Ishikawa (cell line): ENCODE results near the gene PLPP1.

Experiments
- CEBPB ChIP-seq: IDR thresholded peaks from 2 replicates; pipeline ENCODE4 v1.6.1; 2012
- CREB1 ChIP-seq: IDR thresholded peaks from 2 replicates; pipeline ENCODE4 v1.6.1; 2012; ENCODE audit warnings: low read depth
- EGR1 ChIP-seq: IDR thresholded peaks from 2 replicates; pipeline ENCODE4 v1.6.1; 2012
- EP300 ChIP-seq: IDR thresholded peaks from 2 replicates; pipeline ENCODE4 v1.6.1; 2012; ENCODE audit warnings: borderline replicate concordance
- FOXM1 ChIP-seq: IDR thresholded peaks from 2 replicates; pipeline ENCODE4 v1.6.1; 2012; ENCODE audit warnings: low read depth, borderline replicate concordance
- MAX ChIP-seq: IDR thresholded peaks from 2 replicates; pipeline ENCODE4 v1.6.1; 2012
- NFIC ChIP-seq: IDR thresholded peaks from 2 replicates; pipeline ENCODE4 v1.6.1; 2012
- RAD21 ChIP-seq: IDR thresholded peaks from 2 replicates; pipeline ENCODE4 v1.6.1; 2012; ENCODE audit warnings: low read depth
- REST ChIP-seq: IDR thresholded peaks from 2 replicates; pipeline ENCODE4 v1.6.1; 2012; ENCODE audit warnings: low read depth, mild to moderate bottlenecking
- TAF1 ChIP-seq: IDR thresholded peaks from 2 replicates; pipeline ENCODE4 v1.6.1; 2012; ENCODE audit warnings: low read depth, mild to moderate bottlenecking
- TCF12 ChIP-seq: IDR thresholded peaks from 2 replicates; pipeline ENCODE4 v1.6.1; 2012; ENCODE audit warnings: low read depth
- TEAD4 ChIP-seq: IDR thresholded peaks from 2 replicates; pipeline ENCODE4 v1.6.1; 2012
- USF1 ChIP-seq: IDR thresholded peaks from 2 replicates; pipeline ENCODE4 v1.6.1; 2012
- YY1 ChIP-seq: IDR thresholded peaks from 2 replicates; pipeline ENCODE4 v1.6.1; 2012; ENCODE audit warnings: low read depth
- ZBTB7A ChIP-seq: IDR thresholded peaks from 2 replicates; pipeline ENCODE4 v1.6.1; 2012; ENCODE audit warnings: low read depth

PLPP1 gene

GRCh38 chr5:55426455-55426854, 108.3 kb downstream of the PLPP1 start:
- TF ChIP-seq ZBTB7A = no peak
- no peak for TF ChIP-seq FOXM1
- TF ChIP-seq RAD21 = no peak
- no peak for TF ChIP-seq EGR1
- TF ChIP-seq REST = no peak
- TF ChIP-seq USF1 = no peak
- no peak for TF ChIP-seq NFIC
- no peak for TF ChIP-seq CREB1
- no peak for TF ChIP-seq MAX
- no peak for TF ChIP-seq CEBPB
- TF ChIP-seq TEAD4 = no peak
- TF ChIP-seq TAF1 = no peak
- TF ChIP-seq TCF12 = no peak
- no peak for TF ChIP-seq EP300

GRCh38 chr5:55421074-55421529, 113.7 kb downstream of the PLPP1 start:
- TF ChIP-seq TEAD4 (no peak), USF1 (no peak), RAD21 (no peak), TCF12 (no peak), TAF1 (no peak)

- TF ChIP-seq TCF12 (no peak), EGR1 (no peak), NFIC (no peak), REST (no peak), FOXM1 (no peak), YY1 (no peak), CEBPB (no peak), RAD21 (no peak), ZBTB7A (no peak), MAX (no peak), USF1 (no peak), TEAD4 (no peak), EP300 (no peak)
These were observed 115.5 kb downstream of the PLPP1 start for GRCh38 chr5:55418994-55419968.

GRCh38 chr5:55416306-55416705, 118.5 kb downstream of the PLPP1 start:
- TF ChIP-seq USF1 (no peak), FOXM1 (no peak), CEBPB (no peak), NFIC (no peak), EGR1 (no peak), CREB1 (no peak)

GRCh38 chr5:55415071-55415470, 119.7 kb downstream of the PLPP1 start:
- TF ChIP-seq TCF12 (no peak), YY1 (no peak), ZBTB7A (no peak), TAF1 (no peak), FOXM1 (no peak), REST (no peak), NFIC (no peak), CEBPB (no peak), CREB1 (no peak), EP300 (no peak), TEAD4 (no peak), RAD21 (no peak), EGR1 (no peak), USF1 (no peak), MAX (no peak)
